Measurements from ENCODE around the gene LPP. TPM values are rescaled to one million over a fixed set of nuclear protein-coding genes. Genes with fewer than 3 reads are reported as not detected.

LPP gene
- total RNA-seq, 1 donor: 196 TPM

GRCh38 chr3:188505151-188505550 lies 351.2 kb downstream of the LPP start:
- no peak for TF ChIP-seq CTCF (IDR thresholded peaks at IDR 0.05; ENCODE audit: insufficient read depth, low read depth, low read length)
- DNase-seq (ENCODE audit: low read depth): no peak
- no peak overlapping the region for H3K4me3 ChIP-seq (ENCODE audit: low read depth, low read length)

- DNase-seq (ENCODE audit: low read depth): no peak
- no peak overlapping the region for H3K4me3 ChIP-seq (ENCODE audit: low read depth, low read length)
- TF ChIP-seq CTCF (IDR thresholded peaks at IDR 0.05; ENCODE audit: insufficient read depth, low read depth, low read length): no peak
These were observed 352.0 kb downstream of the LPP start for GRCh38 chr3:188505911-188506310.

GRCh38 chr3:188506446-188506845 lies 352.5 kb downstream of the LPP start:
- no peak for TF ChIP-seq CTCF (IDR thresholded peaks at IDR 0.05; ENCODE audit: insufficient read depth, low read depth, low read length)
- no peak for DNase-seq (ENCODE audit: low read depth)
- no peak overlapping the region for H3K4me3 ChIP-seq (ENCODE audit: low read depth, low read length)

GRCh38 chr3:188507244-188507720 lies 353.3 kb downstream of the LPP start:
- H3K4me3 ChIP-seq (ENCODE audit: low read depth, low read length): peak overlapping the region; percentile 19
- DNase-seq (ENCODE audit: low read depth): peak; percentile 95
- TF ChIP-seq CTCF (IDR thresholded peaks at IDR 0.05; ENCODE audit: insufficient read depth, low read depth, low read length): no peak

GRCh38 chr3:188508454-188508853 lies 354.5 kb downstream of the LPP start:
- no peak overlapping the region for H3K4me3 ChIP-seq (ENCODE audit: low read depth, low read length)
- DNase-seq (ENCODE audit: low read depth): no peak
- no peak for TF ChIP-seq CTCF (IDR thresholded peaks at IDR 0.05; ENCODE audit: insufficient read depth, low read depth, low read length)

GRCh38 chr3:188509316-188509715 lies 355.4 kb downstream of the LPP start:
- TF ChIP-seq CTCF (IDR thresholded peaks at IDR 0.05; ENCODE audit: insufficient read depth, low read depth, low read length): no peak
- no peak for DNase-seq (ENCODE audit: low read depth)
- no peak overlapping the region for H3K4me3 ChIP-seq (ENCODE audit: low read depth, low read length)

- no peak overlapping the region for H3K4me3 ChIP-seq (ENCODE audit: low read depth, low read length)
- DNase-seq (ENCODE audit: low read depth): peak; percentile 90
- no peak for TF ChIP-seq CTCF (IDR thresholded peaks at IDR 0.05; ENCODE audit: insufficient read depth, low read depth, low read length)
These were observed 356.4 kb downstream of the LPP start for GRCh38 chr3:188510366-188510765.
